ENCODE data around the gene PIK3CG. TPM values are rescaled to one million over a fixed set of nuclear protein-coding genes. Genes with fewer than 3 reads are reported as not detected.

The PIK3CG gene
- total and polyA plus RNA-seq, 10 of the 15 experiments (the other 5 are each of a cell fraction or from before 2014, with no cell fraction given): 0.79 to 7.6 (median 5.2) TPM

DNA sequence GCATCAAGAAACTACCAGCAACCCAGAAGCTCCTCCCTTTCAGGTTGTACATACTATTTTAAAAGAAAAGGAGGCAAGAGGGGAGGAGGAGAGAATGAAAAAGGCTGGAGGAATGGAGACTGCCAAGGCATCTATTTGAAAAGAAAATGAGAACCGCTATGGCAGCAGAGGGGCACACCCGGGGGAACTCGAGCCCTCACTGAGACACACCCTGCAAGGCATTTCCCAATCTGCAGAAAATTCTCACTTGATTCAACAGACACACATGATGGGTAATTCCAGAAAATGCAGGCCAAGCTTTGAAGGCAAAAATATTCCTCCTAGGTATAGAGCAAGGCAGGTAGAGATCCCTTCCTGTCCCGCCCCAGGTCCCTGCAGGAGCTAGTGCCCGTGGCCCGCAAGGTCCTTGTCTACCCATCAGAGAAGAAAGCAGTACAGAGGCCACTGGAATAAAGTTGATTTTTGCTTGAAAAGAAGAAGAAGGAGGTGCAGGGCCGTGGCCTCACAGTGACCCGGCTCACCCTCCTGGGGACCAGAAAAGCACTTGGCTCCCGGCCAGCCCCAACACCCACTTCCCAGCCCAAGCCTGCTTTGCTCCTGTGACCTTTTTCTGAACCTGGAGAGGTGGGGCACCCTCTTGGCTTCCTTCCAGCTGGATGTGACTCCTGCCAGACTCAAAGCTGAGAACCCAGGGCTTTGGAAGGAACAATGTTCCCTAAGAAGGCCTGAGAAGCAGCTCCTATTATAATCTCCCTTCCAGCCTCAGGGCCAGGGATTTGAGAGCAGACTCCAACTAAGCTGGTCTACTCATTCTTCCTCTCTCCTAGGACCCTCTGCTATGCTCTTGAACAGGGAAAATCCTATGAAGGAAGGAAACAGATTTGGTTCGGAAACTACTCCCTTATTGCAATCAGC is 6.2 kb upstream of the PIK3CG start (continued):
- TF ChIP-seq, protein P1, sequence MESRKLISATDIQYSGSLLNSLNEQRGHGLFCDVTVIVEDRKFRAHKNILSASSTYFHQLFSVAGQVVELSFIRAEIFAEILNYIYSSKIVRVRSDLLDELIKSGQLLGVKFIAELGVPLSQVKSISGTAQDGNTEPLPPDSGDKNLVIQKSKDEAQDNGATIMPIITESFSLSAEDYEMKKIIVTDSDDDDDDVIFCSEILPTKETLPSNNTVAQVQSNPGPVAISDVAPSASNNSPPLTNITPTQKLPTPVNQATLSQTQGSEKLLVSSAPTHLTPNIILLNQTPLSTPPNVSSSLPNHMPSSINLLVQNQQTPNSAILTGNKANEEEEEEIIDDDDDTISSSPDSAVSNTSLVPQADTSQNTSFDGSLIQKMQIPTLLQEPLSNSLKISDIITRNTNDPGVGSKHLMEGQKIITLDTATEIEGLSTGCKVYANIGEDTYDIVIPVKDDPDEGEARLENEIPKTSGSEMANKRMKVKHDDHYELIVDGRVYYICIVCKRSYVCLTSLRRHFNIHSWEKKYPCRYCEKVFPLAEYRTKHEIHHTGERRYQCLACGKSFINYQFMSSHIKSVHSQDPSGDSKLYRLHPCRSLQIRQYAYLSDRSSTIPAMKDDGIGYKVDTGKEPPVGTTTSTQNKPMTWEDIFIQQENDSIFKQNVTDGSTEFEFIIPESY (IDR thresholded peaks at IDR 0.05): no peak
- TF ChIP-seq HDAC6 (IDR thresholded peaks at IDR 0.05; ENCODE audit: unreplicated experiment) (no peak), ZBED1 (IDR thresholded peaks at IDR 0.05; ENCODE audit: borderline replicate concordance) (no peak), SUZ12 (IDR thresholded peaks at IDR 0.05; ENCODE audit: unreplicated experiment) (no peak)
- TF ChIP-seq, protein P2, sequence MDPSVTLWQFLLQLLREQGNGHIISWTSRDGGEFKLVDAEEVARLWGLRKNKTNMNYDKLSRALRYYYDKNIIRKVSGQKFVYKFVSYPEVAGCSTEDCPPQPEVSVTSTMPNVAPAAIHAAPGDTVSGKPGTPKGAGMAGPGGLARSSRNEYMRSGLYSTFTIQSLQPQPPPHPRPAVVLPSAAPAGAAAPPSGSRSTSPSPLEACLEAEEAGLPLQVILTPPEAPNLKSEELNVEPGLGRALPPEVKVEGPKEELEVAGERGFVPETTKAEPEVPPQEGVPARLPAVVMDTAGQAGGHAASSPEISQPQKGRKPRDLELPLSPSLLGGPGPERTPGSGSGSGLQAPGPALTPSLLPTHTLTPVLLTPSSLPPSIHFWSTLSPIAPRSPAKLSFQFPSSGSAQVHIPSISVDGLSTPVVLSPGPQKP (IDR thresholded peaks at IDR 0.05; ENCODE audit: low read depth, low read length): no peak
- TF ChIP-seq, protein P3, sequence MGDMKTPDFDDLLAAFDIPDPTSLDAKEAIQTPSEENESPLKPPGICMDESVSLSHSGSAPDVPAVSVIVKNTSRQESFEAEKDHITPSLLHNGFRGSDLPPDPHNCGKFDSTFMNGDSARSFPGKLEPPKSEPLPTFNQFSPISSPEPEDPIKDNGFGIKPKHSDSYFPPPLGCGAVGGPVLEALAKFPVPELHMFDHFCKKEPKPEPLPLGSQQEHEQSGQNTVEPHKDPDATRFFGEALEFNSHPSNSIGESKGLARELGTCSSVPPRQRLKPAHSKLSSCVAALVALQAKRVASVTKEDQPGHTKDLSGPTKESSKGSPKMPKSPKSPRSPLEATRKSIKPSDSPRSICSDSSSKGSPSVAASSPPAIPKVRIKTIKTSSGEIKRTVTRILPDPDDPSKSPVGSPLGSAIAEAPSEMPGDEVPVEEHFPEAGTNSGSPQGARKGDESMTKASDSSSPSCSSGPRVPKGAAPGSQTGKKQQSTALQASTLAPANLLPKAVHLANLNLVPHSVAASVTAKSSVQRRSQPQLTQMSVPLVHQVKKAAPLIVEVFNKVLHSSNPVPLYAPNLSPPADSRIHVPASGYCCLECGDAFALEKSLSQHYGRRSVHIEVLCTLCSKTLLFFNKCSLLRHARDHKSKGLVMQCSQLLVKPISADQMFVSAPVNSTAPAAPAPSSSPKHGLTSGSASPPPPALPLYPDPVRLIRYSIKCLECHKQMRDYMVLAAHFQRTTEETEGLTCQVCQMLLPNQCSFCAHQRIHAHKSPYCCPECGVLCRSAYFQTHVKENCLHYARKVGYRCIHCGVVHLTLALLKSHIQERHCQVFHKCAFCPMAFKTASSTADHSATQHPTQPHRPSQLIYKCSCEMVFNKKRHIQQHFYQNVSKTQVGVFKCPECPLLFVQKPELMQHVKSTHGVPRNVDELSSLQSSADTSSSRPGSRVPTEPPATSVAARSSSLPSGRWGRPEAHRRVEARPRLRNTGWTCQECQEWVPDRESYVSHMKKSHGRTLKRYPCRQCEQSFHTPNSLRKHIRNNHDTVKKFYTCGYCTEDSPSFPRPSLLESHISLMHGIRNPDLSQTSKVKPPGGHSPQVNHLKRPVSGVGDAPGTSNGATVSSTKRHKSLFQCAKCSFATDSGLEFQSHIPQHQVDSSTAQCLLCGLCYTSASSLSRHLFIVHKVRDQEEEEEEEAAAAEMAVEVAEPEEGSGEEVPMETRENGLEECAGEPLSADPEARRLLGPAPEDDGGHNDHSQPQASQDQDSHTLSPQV (IDR thresholded peaks at IDR 0.05): no peak
